GM03348 (cell line): ENCODE data around the gene TNS4.
A peak's percentile ranks its signal among the peaks of the same experiment; 100 is the strongest.

Experiments
- DNase-seq: peaks from one replicate; pipeline ENCODE4 v3.0.0; 2012; ENCODE audit warnings: low spot score

The TNS4 gene

DNA sequence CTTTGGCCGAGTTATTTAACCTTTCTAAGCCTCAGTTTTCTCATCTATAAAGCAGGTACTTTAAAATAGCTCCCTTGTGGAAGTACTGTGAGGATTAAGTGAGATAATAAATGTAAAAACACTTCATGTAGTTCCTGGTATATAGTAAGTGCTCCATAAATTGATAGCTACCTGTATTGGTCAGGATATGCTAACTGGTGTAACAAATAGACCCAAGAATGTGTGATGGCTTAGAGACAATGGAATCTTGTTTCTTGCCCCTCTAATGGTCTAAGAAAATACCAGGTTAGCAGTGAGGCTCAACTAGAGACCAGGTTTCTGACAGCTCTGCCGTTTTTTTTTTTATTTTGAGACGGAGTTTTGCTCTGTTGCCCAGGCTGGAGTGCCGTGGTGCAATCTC, 34.0 kb upstream of the TNS4 start:
- DNase-seq: no peak

- DNase-seq: no peak
Measured at GRCh38 chr17:40534371-40535189, 33.2 kb upstream of the TNS4 start.

- no peak for DNase-seq
Measured at GRCh38 chr17:40533896-40534295, 32.5 kb upstream of the TNS4 start.

- no peak for DNase-seq
Measured at GRCh38 chr17:40532520-40533253, 31.3 kb upstream of the TNS4 start.

DNA sequence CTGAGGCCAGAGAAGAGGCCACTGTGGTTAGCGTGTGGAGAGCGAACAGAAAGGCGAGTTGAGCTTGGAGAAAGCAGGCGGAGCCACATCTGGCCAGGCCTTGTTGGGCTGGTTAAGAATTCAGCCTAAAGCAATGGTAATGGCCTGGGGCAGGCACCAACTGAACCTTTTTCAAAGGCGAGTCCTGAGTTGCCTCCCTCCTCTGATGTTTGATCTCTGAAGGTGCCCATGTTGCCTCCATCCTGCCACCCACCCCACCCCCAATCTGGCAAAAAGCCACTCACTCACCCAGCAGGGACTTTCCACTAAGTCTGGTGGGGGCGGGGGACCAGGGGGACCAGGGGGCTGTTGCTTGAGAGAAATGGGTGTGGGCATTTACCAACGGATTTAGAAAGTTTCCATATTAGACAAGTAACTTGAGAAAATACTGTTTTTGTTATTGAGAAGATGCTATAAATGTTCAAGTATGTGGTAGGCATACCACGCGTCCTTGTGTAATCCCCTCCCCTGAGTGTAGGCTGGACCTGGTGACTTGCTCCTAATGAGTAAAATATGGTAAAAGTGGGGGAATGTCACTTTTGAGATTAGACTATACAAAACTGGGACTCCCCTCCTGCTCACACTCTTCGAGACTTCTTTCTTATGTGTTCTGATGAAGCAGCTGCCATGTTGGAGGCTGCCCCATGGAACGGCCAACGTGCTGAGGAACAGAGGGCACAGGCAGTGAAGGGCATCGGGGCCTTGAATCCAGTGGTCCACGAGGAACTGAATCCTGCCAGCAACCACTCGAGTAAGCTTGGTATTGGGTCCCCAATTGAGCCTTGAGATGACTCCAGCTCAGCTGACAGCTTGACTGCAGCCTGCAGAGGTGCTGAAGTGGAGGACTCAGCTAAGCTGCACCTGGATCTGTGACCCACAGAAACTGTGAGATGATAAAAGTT, 29.9 kb upstream of the TNS4 start:
- DNase-seq: no peak

DNA sequence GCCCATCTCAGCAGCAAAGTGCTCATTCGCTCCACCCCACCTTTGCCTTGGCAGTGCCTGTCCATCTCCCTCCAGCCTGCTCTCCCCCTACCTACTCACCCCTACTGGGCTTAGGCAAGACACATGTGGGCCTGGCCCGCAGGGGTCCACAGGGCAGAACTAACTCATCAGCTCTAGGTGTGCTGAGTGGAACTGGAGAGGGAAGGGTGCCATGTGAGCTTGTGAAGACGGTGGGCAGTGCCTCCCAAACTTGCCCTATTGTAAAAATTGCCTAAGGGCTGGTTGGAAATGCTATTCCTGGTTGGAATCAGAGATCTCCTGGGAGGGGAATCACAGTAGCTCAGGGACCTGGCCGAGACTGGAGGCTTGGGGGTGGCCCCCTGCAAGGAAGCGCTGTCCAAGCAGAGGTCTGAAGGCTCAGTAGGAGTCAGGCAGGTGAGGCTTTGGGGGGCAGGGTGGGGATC, 29.1 kb upstream of the TNS4 start:
- DNase-seq: no peak

DNA sequence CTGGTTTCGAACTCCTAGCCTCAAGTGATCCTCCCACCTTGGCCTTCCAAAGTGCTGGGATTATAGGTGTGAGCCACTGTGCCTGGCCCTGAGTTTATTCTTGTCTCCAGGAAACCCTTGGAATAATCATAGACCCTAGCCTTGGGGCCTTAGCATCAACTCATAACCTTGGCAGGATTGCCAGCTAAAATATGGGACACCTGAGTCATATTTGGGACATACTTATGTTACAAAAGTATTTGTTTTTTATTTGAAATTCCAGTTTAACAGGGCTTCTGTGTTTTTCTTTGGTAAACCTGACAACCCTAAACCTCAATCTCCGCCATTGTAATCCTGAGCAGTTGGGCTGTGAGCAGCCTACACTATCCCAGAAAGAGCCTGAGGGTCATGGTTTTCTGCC, 28.6 kb upstream of the TNS4 start:
- no peak for DNase-seq

- no peak for DNase-seq
Measured at GRCh38 chr17:40528692-40529417, 27.4 kb upstream of the TNS4 start.

- DNase-seq: peak; percentile 63
Measured at GRCh38 chr17:40526668-40527067, 25.2 kb upstream of the TNS4 start.

DNA sequence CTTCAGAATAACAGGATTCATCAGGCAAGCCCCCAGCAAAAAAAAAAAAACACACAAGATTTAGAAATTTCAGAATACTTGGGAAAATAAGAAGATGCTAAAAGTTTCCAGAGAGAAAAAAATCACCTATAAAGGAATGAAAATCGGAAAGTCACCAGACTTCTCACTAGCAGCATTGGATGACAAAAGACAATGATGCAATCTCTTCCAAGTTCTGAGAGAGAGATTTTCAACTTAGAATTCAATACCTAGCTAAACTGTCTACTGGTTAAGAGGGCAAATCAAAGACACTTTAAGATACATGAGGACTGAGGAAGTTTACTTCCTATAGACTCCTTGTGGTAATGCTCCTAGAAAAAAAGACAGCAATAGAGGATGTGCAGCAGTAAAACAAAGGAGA, 23.9 kb upstream of the TNS4 start:
- no peak for DNase-seq

- DNase-seq: no peak
Measured at GRCh38 chr17:40524243-40524965, 23.0 kb upstream of the TNS4 start.

GRCh38 chr17:40522961-40523310, 21.5 kb upstream of the TNS4 start:
- DNase-seq: no peak

- DNase-seq: peak; percentile 40
Measured at GRCh38 chr17:40522250-40522960, 21.0 kb upstream of the TNS4 start.

DNA sequence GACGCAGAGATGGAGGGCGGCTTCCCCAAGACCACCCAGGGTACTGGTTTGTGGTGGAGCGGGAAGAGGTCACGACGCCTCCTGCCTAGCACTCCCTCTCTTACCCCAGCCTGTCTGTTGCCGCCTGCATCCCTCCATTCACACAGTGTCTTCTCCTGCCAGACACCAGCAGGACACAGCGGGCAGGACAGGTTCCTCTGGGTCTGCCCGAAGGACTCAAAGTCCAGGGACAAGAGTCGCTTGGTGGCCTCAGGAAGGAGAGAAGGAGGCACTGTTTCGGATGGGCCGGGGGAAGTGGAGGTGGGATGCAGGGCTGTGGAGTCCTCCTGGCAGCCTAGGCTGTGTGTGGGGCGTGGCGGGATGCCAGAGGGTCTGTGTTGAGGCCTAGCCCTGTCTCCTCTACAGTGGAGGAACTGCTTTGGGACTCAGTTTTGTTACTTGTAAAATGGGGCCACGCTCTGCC, 19.6 kb upstream of the TNS4 start:
- DNase-seq: no peak

GRCh38 chr17:40519089-40519775, 17.8 kb upstream of the TNS4 start:
- no peak for DNase-seq

DNA sequence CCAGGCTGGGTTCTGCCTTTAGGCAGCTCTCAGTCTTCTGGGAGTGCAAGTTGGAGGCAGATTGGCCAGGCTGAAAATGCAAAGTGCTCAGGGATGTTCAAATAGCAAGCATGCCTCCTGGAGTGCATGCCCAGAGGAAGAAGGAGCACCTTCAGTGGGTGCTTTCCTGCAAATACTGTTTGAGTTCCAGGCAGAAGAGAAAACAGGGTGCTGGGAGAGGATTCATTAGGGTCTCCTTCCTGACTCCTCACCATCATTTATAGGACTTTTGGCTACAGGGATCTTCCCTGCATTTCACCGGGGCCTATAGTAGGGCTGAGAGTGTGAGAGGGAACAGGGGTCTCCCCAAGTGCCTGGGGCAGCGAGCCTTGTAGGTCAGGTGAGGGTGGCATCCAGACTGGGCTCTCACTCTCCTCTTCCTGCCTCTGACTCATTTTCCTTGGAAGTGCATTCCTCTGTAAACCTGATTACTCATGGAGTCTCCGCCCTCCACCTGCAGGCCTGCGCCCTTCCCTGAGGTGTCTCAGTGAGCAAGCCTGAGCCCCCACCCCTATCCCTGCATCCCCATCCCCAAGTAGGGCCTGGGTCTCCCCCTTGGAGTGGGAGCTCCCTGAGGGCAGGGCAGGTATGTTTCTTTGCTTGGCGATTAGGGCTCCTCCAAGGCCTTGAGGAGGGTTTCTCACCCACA, 17.1 kb upstream of the TNS4 start:
- no peak for DNase-seq

DNA sequence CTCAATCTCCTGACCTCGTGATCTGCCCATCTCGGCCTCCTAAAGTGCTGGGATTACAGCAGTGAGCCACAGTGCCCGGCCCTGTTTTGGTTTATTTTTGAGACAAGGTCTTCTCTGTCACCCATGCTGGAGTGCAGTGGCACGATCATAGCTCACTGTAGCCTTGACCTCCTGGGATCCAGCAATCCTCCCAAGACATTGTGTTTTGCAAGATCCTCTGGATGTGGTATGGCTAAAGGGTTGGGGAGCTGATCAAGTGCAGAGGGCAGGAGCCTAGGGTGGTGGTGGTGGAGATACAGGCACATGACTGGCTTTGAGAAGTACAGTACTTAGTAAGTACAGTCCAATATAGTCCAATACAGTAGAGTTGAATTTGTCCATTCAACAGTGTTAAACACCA, 16.6 kb upstream of the TNS4 start:
- no peak for DNase-seq

DNA sequence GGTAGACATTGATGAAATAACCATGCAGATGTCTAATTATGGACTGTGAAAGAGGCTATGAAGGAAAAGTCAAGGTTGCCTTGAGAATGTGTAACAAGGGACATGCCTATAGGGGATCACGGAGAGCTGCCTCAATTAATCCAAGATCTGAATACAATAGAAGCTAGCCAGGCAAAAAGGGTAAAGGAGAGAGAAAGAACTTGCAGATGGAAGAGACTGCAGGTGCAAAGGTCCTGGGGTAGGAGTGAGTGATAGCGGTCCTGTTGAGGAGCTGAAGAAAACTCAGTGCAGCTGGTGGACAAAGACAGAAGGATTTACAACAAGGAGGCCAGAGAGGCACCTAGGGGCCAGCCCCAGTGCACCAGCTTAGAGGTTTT, 15.9 kb upstream of the TNS4 start:
- DNase-seq: no peak
